ENCODE results near the gene LACRT. TPM values are rescaled to one million over a fixed set of nuclear protein-coding genes. Genes with fewer than 3 reads are reported as not detected.

LACRT gene
- total RNA-seq, 2 donors from 2014 or later = not detected

- no peaks in the 10 kb centered on the region for H3K36me3 Mint-ChIP-seq (ENCODE audit: insufficient read depth in 2 of 2)
- H3K27ac Mint-ChIP-seq = no peak within 1 kb of the TSS
- ATAC-seq (replicated peaks in 1 of 2) = peak; percentile 49 to 51
- H3K27me3 Mint-ChIP-seq (ENCODE audit: low read depth) = peaks cover 82% of the 10 kb centered on the region
- no peaks in the 10 kb centered on the region for H3K9me3 Mint-ChIP-seq
- peaks cover 8% of the 10 kb centered on the region for H3K4me1 Mint-ChIP-seq (ENCODE audit: low read depth)
- no peak for DNase-seq
- peak within 1 kb of the TSS; percentile 70 to 73 for H3K4me3 Mint-ChIP-seq
Measured at GRCh38 chr12:54588110-54588889, 46.4 kb downstream of the LACRT start, which contains the start of gene PPP1R1A. Gene PPP1R1A (minus strand): TSS chr12:54588659. CDS start chr12:54588488, 171 bp downstream.

GRCh38 chr12:54587315-54587873 is 47.3 kb downstream of the LACRT start:
- Mint-ChIP-seq H3K36me3 (ENCODE audit: insufficient read depth in 2 of 2) (no peaks in the 10 kb centered on the region), H3K27me3 (ENCODE audit: low read depth) (peaks cover 88% of the 10 kb centered on the region), H3K4me3 (peak overlapping the region in 1 of 2 donors; percentile 46), H3K9me3 (no peaks in the 10 kb centered on the region), H3K4me1 (ENCODE audit: low read depth) (peaks cover 8% of the 10 kb centered on the region), H3K27ac (no peak overlapping the region)
- DNase-seq (no peak), ATAC-seq (replicated peaks in 1 of 2) (no peak)

GRCh38 chr12:54586620-54587019 is 48.1 kb downstream of the LACRT start:
- Mint-ChIP-seq H3K4me3 (no peak overlapping the region), H3K36me3 (ENCODE audit: insufficient read depth in 2 of 2) (no peaks in the 10 kb centered on the region), H3K9me3 (no peaks in the 10 kb centered on the region), H3K27me3 (ENCODE audit: low read depth) (peaks cover 84% of the 10 kb centered on the region), H3K4me1 (ENCODE audit: low read depth) (peaks cover 8% of the 10 kb centered on the region), H3K27ac (no peak overlapping the region)
- DNase-seq (no peak), ATAC-seq (replicated peaks in 1 of 2) (no peak)

DNA sequence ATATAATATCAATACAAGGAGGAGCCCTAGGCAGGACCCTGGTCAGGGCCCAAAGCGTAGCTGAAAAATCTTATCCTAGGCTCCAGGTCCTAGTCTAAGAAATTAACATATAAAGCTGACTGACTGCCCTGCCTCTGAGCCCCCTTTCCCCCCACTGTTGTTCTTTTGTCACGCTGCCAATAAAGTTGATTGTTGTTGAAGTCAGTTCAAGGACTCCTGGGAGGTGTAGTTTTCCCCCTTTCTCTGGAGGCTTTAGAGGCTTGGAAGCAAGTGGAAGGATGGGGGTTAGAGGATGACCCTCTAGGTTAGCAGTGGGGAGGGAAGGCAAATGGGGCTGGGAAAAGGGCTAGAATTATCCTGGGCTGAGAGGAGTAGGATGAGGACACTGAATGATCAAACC is 49.5 kb downstream of the LACRT start:
- Mint-ChIP-seq H3K9me3 (no peaks in the 10 kb centered on the region), H3K4me3 (no peak overlapping the region), H3K4me1 (ENCODE audit: low read depth) (peaks cover 8% of the 10 kb centered on the region)

GRCh38 chr12:54584128-54584527 is 50.6 kb downstream of the LACRT start:
- Mint-ChIP-seq H3K9me3 (no peaks in the 10 kb centered on the region), H3K27ac (no peak overlapping the region), H3K27me3 (ENCODE audit: low read depth) (peaks cover 59% of the 10 kb centered on the region), H3K4me1 (ENCODE audit: low read depth) (peaks cover 14% of the 10 kb centered on the region), H3K36me3 (ENCODE audit: insufficient read depth in 2 of 2) (no peaks in the 10 kb centered on the region), H3K4me3 (no peak overlapping the region)
- ATAC-seq (replicated peaks in 1 of 2) (no peak), DNase-seq (no peak)

More for the DNA sequence above, 49.5 kb downstream of the LACRT start:
- ATAC-seq (replicated peaks in 1 of 2) (no peak), DNase-seq (no peak)
- no peak overlapping the region for H3K27ac Mint-ChIP-seq
- no peaks in the 10 kb centered on the region for H3K36me3 Mint-ChIP-seq (ENCODE audit: insufficient read depth in 2 of 2)
- peaks cover 70% of the 10 kb centered on the region for H3K27me3 Mint-ChIP-seq (ENCODE audit: low read depth)

- Mint-ChIP-seq H3K4me1 (ENCODE audit: low read depth) (peaks cover 10% of the 10 kb centered on the region), H3K4me3 (no peak overlapping the region), H3K27ac (no peak overlapping the region), H3K36me3 (ENCODE audit: insufficient read depth in 2 of 2) (no peaks in the 10 kb centered on the region), H3K27me3 (ENCODE audit: low read depth) (peaks cover 55% of the 10 kb centered on the region), H3K9me3 (no peaks in the 10 kb centered on the region)
- no peak for DNase-seq
- ATAC-seq (replicated peaks in 1 of 2) = no peak
Measured at GRCh38 chr12:54583726-54584125, 51.0 kb downstream of the LACRT start.

- H3K27ac Mint-ChIP-seq = no peak overlapping the region
- H3K4me3 Mint-ChIP-seq = no peak overlapping the region
- ATAC-seq (replicated peaks in 1 of 2) (no peak), DNase-seq (no peak)
- H3K9me3 Mint-ChIP-seq = no peaks in the 10 kb centered on the region
- H3K4me1 Mint-ChIP-seq (ENCODE audit: low read depth) = peaks cover 8% of the 10 kb centered on the region
- no peaks in the 10 kb centered on the region for H3K36me3 Mint-ChIP-seq (ENCODE audit: insufficient read depth in 2 of 2)
- peaks cover 35% of the 10 kb centered on the region for H3K27me3 Mint-ChIP-seq (ENCODE audit: low read depth)
Measured at GRCh38 chr12:54581412-54581811, 53.3 kb downstream of the LACRT start.

Other genes starting within 250 kb of the LACRT start
- gene ITGA5, start 215.6 kb downstream of the LACRT start, total RNA-seq = 10 to 100 TPM; 20.6 to 27.4 TPM
- 10 to 100 TPM in 1 of 2 donors, 1 to 10 TPM in 1; 8.5 to 12.4 TPM for gene GTSF1, start 161.3 kb downstream of the LACRT start, total RNA-seq
- 100 to 1,000 TPM; 124 to 148 TPM for gene NCKAP1L, start 137.1 kb downstream of the LACRT start, total RNA-seq
- gene PDE1B, start 85.3 kb downstream of the LACRT start, total RNA-seq = 10 to 100 TPM; 10.9 to 15.3 TPM
- gene PPP1R1A, start 46.2 kb downstream of the LACRT start, total RNA-seq = not detected
- gene DCD, start 13.5 kb upstream of the LACRT start, total RNA-seq = not detected
- gene MUCL1, start 219.6 kb upstream of the LACRT start, total RNA-seq = not detected